CD14-positive monocyte (primary cell): ENCODE data around the gene IFNL1. TPM values are rescaled to one million over a fixed set of nuclear protein-coding genes. Genes with fewer than 3 reads are reported as not detected.

Experiments used
- DNase-seq, 3 donors: peaks; one replicate each; pipeline ENCODE4 v3.0.0-alpha.2; 2011 to 2022
- H2AFZ ChIP-seq: 2 replicates; pipeline ENCODE4 v1.6.0; 2012; ENCODE audit warnings: mild to moderate bottlenecking, low read depth, low read length, inconsistent platforms; ENCODE audit not compliant: insufficient read depth, poor library complexity, severe bottlenecking
- H3K27ac ChIP-seq, 2 donors: 1 replicate in 1 of 2; 2 replicates in 1 of 2; pipeline ENCODE4 v1.5.1; 2012 to 2013; ENCODE audit warnings: low read length in 2 of 2, control low read depth in 1 of 2, inconsistent platforms in 1 of 2, low read depth in 1 of 2, mild to moderate bottlenecking in 1 of 2
- H3K27me3 ChIP-seq, 2 donors: one replicate each; pipeline versions ENCODE4 v1.6.0 to v1.6.1; 2011 to 2013; ENCODE audit warnings: low read length in 2 of 2; ENCODE audit not compliant: control insufficient read depth in 2 of 2, insufficient read depth in 2 of 2
- H3K36me3 ChIP-seq, 2 donors: replicated peaks in 1 of 2; 1 replicate in 1 of 2; 2 replicates in 1 of 2; pipeline versions ENCODE4 v1.5.1 to v1.6.1; 2012 to 2013; ENCODE audit warnings: low read length in 2 of 2, control low read depth in 1 of 2, inconsistent platforms in 1 of 2, mild to moderate bottlenecking in 1 of 2; ENCODE audit not compliant: insufficient read depth in 2 of 2, control insufficient read depth in 1 of 2
- H3K4me1 ChIP-seq, 2 donors: 1 replicate in 1 of 2; 2 replicates in 1 of 2; pipeline versions ENCODE4 v1.5.1 to v1.6.1; 2012 to 2013; ENCODE audit warnings: low read length in 2 of 2, control low read depth in 1 of 2, inconsistent platforms in 1 of 2, mild to moderate bottlenecking in 1 of 2, moderate library complexity in 1 of 2; ENCODE audit not compliant: insufficient read depth in 2 of 2, control insufficient read depth in 1 of 2
- H3K4me2 ChIP-seq: replicated peaks from 2 replicates; pipeline ENCODE3; 2012; ENCODE audit warnings: low read length, moderate library complexity, mild to moderate bottlenecking; ENCODE audit not compliant: poor library complexity, severe bottlenecking; ENCODE audit errors: extremely low read depth
- H3K4me3 ChIP-seq, 3 experiments: fragments of 200-600 bp in 1 of 3; sonication (generic) in 1 of 3; replicated peaks in 1 of 3; 1 replicate in 2 of 3; 2 replicates in 1 of 3; pipeline ENCODE4 v1.5.1; 2011 to 2013; ENCODE audit warnings: low read length in 3 of 3, mild to moderate bottlenecking in 3 of 3, control low read depth in 2 of 3, low read depth in 2 of 3, inconsistent platforms in 1 of 3, moderate library complexity in 1 of 3
- H3K79me2 ChIP-seq: 2 replicates; pipeline ENCODE4 v1.6.0; 2012; ENCODE audit warnings: mild to moderate bottlenecking, control low read depth, inconsistent platforms, low read length, moderate library complexity; ENCODE audit not compliant: insufficient read depth
- H3K9ac ChIP-seq: 2 replicates; pipeline ENCODE4 v1.6.0; 2017; ENCODE audit warnings: low read length, mild to moderate bottlenecking; ENCODE audit not compliant: insufficient read depth, poor library complexity, severe bottlenecking
- H3K9me3 ChIP-seq, 2 donors: replicated peaks in 1 of 2; 1 replicate in 1 of 2; 2 replicates in 1 of 2; pipeline versions ENCODE4 v1.5.1 to v1.6.1; 2012 to 2013; ENCODE audit warnings: low read length in 2 of 2, control low read depth in 1 of 2; ENCODE audit not compliant: control insufficient read depth in 1 of 2, insufficient read depth in 1 of 2
- H4K20me1 ChIP-seq: 2 replicates; pipeline ENCODE4 v1.6.0; 2012; ENCODE audit warnings: mild to moderate bottlenecking, low read length, control low read depth, moderate library complexity; ENCODE audit not compliant: insufficient read depth
- H3K27ac Mint-ChIP-seq, 7 donors: one replicate each; pipeline ENCODE4 v1.8.0; 2020; ENCODE audit warnings: mild to moderate bottlenecking in 7 of 7, mixed read lengths in 7 of 7, moderate library complexity in 6 of 7, inconsistent platforms in 2 of 7
- H3K27me3 Mint-ChIP-seq, 3 donors: one replicate each; pipeline ENCODE4 v1.8.0; 2021 to 2022; ENCODE audit warnings: low read depth in 3 of 3, mild to moderate bottlenecking in 3 of 3, mixed read lengths in 3 of 3, moderate library complexity in 3 of 3, inconsistent platforms in 1 of 3
- H3K36me3 Mint-ChIP-seq, 2 donors: one replicate each; pipeline ENCODE4 v1.8.0; 2020; ENCODE audit warnings: mixed read lengths in 2 of 2, inconsistent platforms in 1 of 2, mild to moderate bottlenecking in 1 of 2
- H3K4me1 Mint-ChIP-seq: one replicate; pipeline ENCODE4 v1.8.0; 2020; ENCODE audit warnings: mild to moderate bottlenecking, mixed read lengths
- H3K4me3 Mint-ChIP-seq, 2 donors: one replicate each; pipeline ENCODE4 v1.8.0; 2020; ENCODE audit warnings: mild to moderate bottlenecking in 2 of 2, mixed read lengths in 2 of 2, moderate library complexity in 1 of 2
- H3K9me3 Mint-ChIP-seq, 7 donors: one replicate each; pipeline ENCODE4 v1.8.0; 2020 to 2022; ENCODE audit warnings: mixed read lengths in 7 of 7, mild to moderate bottlenecking in 6 of 7, moderate library complexity in 6 of 7, inconsistent platforms in 2 of 7
- WGBS: methylation state at CpG from one replicate; pipeline ENCODE4 v1.1.5; 2013; ENCODE audit warnings: missing lambda C conversion rate; ENCODE audit not compliant: insufficient coverage; 5-methylcytosine and 5-hydroxymethylcytosine counted together
- intact Hi-C, 2 donors: fragments of 100-400 bp; cut with micrococcal nuclease; formaldehyde crosslinking; loops; one replicate each; pipeline versions ENCODE4 v1.15.0 to v1.15.1; 2023
- polyA plus RNA-seq, 3 donors: library from polyadenylated mRNA; depleted of rRNA in 1 of 3; unstranded in 2 of 3; stranded (reverse) in 1 of 3; fragments of 300-500 nt in 2 of 3; fragments of >200 nt in 1 of 3; fragmentation: Illumina TruSeq in 2 of 3; gene quantifications; 1 replicate in 2 of 3; 2 replicates in 1 of 3; pipeline ENCODE4 v1.2.3, GENCODE V29; 2012 to 2021
- TF ChIP-seq, protein P1 (sequence below): fragments of 200-600 bp; IDR thresholded peaks from one replicate; pipeline ENCODE4 v1.8.0; 2022; ENCODE audit warnings: antibody characterized with exemption, mild to moderate bottlenecking

Gene IFNL1
- polyA plus RNA-seq, 3 donors = not detected

DNA sequence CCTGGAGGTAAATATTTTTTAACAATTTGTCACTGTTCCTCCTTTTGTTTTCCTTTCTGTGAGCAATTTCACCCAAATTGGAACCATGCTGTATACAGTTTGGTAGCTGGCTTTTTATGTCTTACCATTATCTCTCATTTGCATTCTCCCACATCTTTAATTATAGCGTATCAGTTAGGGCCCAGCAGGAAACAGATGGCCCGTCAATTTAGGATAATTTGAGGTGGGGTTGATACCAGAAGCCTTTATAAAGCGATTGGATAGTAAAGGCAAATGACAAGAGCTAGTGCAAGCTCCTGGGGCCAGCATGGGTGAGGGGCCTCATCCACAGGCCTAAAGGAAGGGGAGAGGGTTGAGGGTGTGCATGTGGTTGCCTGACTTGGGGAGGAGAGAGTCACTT is 43.7 kb upstream of the IFNL1 start:
- H3K4me3 ChIP-seq = no peak overlapping the region
- WGBS = 6% methylated on average over 2 of the region's 3 CpGs
- H3K36me3 Mint-ChIP-seq = no peaks in the 10 kb centered on the region
- no peaks in the 10 kb centered on the region for H3K36me3 ChIP-seq
- peaks cover 0 to 7% (median 0%) of the 10 kb centered on the region in 7 donors for H3K9me3 Mint-ChIP-seq
- no peaks in the 10 kb centered on the region for H3K9me3 ChIP-seq
- H3K4me3 Mint-ChIP-seq = no peak overlapping the region
- peaks cover 0 to 16% of the 10 kb centered on the region in 2 donors for H3K27me3 ChIP-seq
- H3K4me1 Mint-ChIP-seq = no peaks in the 10 kb centered on the region
- DNase-seq = no peak
- intact Hi-C loops = no loop called here
- TF ChIP-seq, protein P1, sequence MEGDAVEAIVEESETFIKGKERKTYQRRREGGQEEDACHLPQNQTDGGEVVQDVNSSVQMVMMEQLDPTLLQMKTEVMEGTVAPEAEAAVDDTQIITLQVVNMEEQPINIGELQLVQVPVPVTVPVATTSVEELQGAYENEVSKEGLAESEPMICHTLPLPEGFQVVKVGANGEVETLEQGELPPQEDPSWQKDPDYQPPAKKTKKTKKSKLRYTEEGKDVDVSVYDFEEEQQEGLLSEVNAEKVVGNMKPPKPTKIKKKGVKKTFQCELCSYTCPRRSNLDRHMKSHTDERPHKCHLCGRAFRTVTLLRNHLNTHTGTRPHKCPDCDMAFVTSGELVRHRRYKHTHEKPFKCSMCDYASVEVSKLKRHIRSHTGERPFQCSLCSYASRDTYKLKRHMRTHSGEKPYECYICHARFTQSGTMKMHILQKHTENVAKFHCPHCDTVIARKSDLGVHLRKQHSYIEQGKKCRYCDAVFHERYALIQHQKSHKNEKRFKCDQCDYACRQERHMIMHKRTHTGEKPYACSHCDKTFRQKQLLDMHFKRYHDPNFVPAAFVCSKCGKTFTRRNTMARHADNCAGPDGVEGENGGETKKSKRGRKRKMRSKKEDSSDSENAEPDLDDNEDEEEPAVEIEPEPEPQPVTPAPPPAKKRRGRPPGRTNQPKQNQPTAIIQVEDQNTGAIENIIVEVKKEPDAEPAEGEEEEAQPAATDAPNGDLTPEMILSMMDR = no peak
- H3K27me3 Mint-ChIP-seq = peaks cover 21 to 24% (median 23%) of the 10 kb centered on the region in 3 donors
- H3K79me2 ChIP-seq = no peaks in the 10 kb centered on the region
- no peak overlapping the region for H3K27ac ChIP-seq
- no peak overlapping the region for H3K27ac Mint-ChIP-seq
- H3K4me2 ChIP-seq = no peak overlapping the region
- H3K4me1 ChIP-seq = peaks cover 0 to 6% of the 10 kb centered on the region in 2 donors
- H2AFZ ChIP-seq = no peak overlapping the region
- no peak overlapping the region for H3K9ac ChIP-seq
- H4K20me1 ChIP-seq = no peaks in the 10 kb centered on the region

DNA sequence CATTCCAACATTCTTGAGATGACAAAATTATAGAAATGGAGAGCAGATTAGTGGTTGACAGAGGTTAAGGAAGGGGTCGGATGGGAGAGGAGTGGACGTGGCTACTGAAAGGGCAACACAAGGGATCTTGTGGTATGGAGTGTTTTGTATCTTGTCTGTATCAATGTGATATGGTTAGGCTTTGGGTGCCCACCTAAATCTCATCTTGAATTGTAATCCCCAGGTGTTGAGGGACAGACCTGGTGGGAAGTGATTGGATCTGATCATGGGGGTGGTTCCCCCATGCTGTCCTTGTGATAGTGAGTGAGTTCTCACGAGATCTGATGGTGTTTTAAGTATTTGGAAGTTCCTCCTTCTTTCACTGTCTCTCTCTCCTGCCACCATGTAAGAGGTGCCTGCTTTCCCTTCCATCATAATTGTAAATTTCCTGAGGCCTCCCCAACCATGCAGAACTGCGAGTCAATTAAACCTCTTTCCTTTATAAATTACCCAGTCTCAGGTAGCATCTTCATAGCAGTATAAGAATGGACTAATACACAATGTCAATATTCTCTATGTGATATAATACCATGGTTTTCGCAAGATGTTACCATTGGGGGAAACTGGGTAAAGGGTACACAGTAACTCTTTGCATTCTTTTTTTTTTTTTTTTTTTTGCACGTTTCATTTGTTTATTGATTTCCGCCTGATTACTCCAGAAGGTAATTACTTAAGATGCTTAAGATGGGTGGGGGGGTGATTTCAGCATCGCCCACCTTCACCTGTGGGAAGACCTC is 42.6 kb upstream of the IFNL1 start:
- peaks cover 15 to 20% (median 19%) of the 10 kb centered on the region in 3 donors for H3K27me3 Mint-ChIP-seq
- H3K36me3 Mint-ChIP-seq = no peaks in the 10 kb centered on the region
- H3K4me3 Mint-ChIP-seq = no peak overlapping the region
- H3K4me1 Mint-ChIP-seq = no peaks in the 10 kb centered on the region
- TF ChIP-seq, protein P1 = no peak
- peaks cover 0 to 7% (median 0%) of the 10 kb centered on the region in 7 donors for H3K9me3 Mint-ChIP-seq
- H3K4me1 ChIP-seq = no peaks in the 10 kb centered on the region
- H3K9me3 ChIP-seq = no peaks in the 10 kb centered on the region
- H3K27ac ChIP-seq = no peak overlapping the region
- no peaks in the 10 kb centered on the region for H3K36me3 ChIP-seq
- DNase-seq = no peak
- no peak overlapping the region for H2AFZ ChIP-seq
- 92% methylated on average over 3 of the region's 8 CpGs for WGBS
- no peak overlapping the region for H3K27ac Mint-ChIP-seq
- intact Hi-C loops = no loop called here
- no peaks in the 10 kb centered on the region for H3K79me2 ChIP-seq
- H3K4me3 ChIP-seq = no peak overlapping the region
- H3K27me3 ChIP-seq = peaks cover 0 to 6% of the 10 kb centered on the region in 2 donors
- H4K20me1 ChIP-seq = no peaks in the 10 kb centered on the region
- H3K9ac ChIP-seq = no peak overlapping the region
- no peak overlapping the region for H3K4me2 ChIP-seq
